HG03095 (cell line): ENCODE results near the gene TTC6.
"Not testable (repeated sequence)": the region's sequence is repeated elsewhere in the genome, so short reads cannot be mapped to it uniquely, and the experiment has no call there.

Experiments
- ATAC-seq: cut with Tn5 transposase; IDR thresholded peaks from one replicate; pipeline ENCODE4 v1.9.1; 2021; ENCODE audit warnings: moderate library complexity; ENCODE audit not compliant: unreplicated experiment

Gene TTC6

DNA sequence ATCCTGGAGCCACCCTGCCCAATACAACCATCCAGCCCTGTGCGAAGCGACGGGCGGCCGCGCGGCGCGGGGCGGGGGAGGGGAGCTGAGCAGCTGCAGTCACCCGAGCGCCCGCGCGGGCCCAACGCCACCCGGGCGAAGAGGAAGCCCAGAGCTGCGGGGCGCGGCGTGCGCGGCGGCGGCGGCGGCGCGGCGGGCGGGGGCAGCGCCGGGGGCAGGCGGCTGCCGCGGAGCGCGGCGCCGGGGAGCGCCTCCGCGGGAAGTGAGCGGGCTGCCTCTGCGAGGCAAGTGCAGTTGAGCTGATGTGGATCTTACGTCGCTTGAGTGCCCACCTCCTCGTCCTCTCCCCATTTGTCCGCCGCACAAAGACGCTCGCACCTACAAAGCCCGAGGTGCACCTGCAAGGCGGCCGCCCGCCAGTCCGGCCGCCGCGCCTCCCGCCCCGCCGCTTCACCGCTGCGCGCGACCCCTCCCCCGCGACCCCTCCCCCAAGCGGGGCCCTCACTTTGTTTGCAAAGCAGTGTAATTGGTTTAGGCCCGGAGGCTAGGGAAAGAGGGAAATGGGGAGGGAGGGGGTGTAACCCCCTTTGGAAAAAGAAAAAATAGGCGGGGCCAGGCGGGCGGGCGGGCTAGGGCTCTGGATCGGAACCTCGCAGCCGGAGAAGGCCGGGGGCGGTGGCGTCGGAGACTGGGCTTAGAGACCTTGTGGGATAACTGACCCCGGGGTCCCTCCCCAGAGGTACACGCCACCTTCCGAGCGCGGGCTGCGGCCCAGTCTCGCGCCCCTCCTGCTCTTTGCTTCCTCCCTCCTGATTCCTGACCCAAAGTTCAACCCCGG is at the start of gene TTC6, which contains the start of gene FOXA1:
Gene TTC6 (plus strand): TSS at position 659 of the 838 bp plus-strand sequence. CDS start 26,436 bp downstream, outside the sequence.
Gene FOXA1 (minus strand): TSS at position 279 of the 838 bp plus-strand sequence. CDS start 277 bp downstream, at position 2.
- ATAC-seq: no peak

- ATAC-seq: no peak
Observed at GRCh38 chr14:37546621-37547447, 48.6 kb upstream of the TTC6 start.

GRCh38 chr14:37550511-37550910 is 44.9 kb upstream of the TTC6 start:
- no peak for ATAC-seq

DNA sequence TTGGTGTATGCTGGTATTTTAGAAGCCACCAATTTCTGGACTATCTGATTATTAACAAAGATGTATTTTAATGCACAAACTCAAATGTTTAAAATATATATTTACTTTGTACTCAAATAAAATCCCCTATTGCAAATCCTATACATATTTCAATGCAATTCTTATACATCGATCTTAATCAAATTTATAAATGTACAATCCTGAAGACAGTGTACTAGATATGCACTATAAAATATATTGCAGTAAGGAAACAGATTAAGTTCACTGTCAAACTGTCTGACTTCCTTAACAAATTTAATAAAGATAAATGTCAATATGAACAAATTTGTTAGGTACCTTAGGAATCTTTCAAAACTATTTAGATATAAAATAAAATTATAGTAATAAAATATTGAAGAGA is 44.3 kb upstream of the TTC6 start:
- ATAC-seq: no peak

DNA sequence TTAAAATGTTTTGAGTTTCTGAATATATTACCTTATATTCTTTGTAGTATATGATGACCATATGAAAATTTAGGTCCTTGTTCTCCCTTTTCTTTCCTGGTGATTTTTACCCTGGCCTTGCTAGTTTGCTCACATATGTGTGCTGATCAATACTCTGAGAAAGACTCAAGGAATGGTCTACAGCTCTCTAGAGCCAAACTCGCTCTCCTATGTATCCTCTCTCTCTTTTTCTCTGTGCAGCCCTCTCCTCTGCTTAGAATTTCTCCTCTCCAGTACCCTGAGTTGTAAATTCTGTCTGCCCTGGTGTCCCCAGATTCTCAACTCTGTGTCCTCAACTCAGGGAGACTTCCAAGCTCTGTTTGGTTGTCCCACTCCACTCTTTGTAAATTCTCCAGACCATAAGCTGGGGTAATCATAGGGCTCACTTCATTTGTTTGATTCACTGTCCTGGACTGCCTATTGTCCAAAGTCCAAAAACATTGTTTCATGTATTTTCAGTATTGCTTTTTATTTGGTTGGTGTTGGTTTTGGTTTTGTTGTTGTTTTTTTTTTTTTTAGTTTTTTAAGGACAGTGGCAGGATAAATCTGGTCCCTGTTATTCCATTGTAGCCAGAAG is 41.4 kb upstream of the TTC6 start:
- ATAC-seq: no peak

- ATAC-seq: not testable (repeated sequence)
Observed at GRCh38 chr14:37555596-37555995, 39.8 kb upstream of the TTC6 start.

DNA sequence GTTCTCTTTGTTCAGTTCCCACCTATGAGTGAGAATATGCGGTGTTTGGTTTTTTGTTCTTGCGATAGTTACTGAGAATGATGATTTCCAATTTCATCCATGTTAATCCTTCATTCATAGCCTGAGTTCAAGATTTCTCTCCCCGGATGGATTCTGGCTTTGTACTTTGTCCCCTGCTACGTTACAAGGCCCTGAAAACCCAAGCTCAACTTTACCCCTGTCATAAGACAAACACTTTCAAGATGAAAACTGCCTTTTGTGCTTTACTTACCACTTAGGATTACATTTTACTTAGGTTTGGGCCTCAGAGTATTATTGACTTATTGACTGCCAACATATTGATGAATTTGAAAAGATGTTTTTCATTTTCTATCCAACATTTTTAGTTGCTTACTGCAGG is 36.7 kb upstream of the TTC6 start:
- ATAC-seq: no peak

DNA sequence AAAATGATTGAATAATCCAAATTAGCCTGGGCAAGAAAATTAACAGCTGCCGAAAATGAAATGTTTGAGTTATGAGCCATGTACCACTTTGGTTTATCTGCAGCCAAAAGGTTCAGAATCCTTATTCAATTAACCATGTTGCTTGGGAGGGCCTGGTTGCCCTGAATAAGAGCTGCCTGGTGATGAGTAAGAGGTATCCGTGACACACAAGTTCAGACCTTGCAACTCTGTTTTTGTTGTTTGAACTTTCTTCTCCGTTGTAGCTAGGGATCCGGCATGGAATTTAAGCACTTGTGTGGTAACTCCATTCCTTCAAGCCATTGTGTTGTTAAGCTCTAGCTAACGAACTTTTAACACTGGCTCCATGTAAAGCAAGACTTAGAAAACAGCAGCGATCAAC is 36.0 kb upstream of the TTC6 start:
- no peak for ATAC-seq

GRCh38 chr14:37563189-37563588 is 32.2 kb upstream of the TTC6 start:
- no peak for ATAC-seq

DNA sequence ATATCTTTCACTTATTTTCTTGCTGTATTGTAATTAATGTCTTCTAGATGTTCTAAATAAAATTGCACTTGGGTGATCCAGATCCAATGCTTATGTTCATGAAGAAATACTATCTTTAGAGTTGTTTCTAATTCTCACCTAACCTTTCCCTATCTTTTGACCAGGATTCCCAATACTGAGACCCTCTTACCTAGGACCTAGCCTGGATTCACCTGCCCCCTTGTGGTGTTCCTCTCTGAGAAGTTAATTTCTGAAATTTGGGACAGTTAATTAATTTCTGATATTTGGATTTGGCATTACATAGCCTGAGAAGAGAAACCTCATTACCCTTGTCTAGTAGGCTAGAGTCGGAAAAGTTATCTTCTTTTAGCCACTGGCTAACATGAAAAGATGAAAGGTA is 29.9 kb upstream of the TTC6 start:
- no peak for ATAC-seq

DNA sequence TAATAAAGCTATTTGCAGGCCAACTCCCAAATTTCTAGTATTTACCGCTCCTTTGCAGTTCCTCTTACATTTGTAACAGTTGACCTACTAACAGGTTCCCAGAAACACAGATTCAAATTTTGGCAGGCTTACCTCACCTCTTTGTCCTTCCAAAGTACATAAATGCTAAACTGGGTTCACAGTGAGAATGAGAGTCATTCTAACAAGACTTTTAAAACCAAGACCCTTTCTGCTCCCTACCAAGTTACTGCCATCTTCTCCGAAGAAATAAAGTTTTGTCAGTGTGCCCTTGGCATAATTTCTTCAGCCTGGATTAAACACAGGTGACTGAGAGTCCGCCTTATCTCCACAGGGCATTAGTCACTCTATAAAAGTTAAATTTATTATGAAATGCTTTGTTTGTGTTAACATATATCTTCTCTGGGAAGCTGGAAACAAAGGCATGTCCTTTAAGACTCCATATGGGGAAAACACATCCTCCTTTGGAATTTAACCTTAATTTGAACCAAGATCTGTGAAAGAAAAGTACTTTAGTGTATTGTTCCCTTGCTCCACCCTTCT is 28.5 kb upstream of the TTC6 start:
- ATAC-seq: no peak

GRCh38 chr14:37569729-37570128 is 25.7 kb upstream of the TTC6 start:
- ATAC-seq: no peak

DNA sequence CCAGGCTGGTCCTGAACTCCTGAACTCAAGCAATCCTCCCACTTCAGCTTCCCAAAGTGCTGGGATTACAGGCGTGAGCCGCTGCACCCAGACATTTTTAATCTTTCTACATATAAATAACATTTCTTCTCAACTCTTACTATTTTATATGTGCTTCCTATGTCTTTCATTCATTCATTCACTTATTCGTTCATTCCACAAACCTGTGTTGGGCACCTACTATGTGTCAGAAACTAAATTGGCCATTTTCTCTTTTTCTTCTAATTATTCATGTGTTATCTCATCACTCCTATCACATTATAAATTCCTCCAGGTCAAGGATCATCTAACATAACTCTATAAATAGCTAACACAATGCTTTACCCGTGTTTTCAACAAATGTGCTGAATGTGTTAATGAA is 24.0 kb upstream of the TTC6 start:
- ATAC-seq: no peak

GRCh38 chr14:37573356-37573755 is 22.1 kb upstream of the TTC6 start:
- no peak for ATAC-seq

DNA sequence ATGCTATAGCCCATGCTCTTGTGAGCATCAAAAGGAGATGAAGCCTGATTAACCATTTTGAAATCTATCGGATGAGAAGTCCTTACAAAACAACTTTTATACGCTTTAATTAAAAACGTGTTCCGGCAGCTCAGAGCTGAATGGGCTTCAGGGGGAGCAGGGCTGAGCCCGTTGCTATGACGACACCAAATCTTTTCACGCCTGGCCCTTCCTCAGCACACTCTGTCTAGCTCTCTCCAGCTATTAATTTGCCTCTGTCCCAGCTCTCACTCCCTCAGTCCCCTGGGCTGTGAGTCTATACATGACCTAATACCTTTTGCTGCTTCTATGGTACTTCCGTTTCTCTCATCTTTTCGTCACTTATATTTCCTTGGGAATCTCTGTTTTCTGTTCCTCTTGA is 16.2 kb upstream of the TTC6 start:
- no peak for ATAC-seq

DNA sequence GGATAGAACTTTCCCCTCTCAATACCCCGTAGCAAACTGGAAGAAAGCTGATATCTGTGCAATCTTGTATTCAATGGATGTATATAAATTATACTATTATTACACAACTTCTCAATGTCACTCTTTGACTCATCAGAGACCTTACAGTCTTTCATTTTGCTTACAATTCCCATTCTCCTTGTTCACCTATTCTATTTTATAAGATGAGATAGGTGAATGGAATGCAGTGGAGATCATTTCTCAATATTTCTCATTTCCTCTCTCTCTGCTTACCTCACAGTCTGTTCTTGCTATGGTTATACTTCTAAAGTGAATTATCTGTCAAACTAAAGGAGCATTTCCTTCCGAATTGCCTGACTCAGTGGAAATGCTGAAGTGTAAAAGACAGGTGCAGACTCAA is 15.3 kb upstream of the TTC6 start:
- no peak for ATAC-seq

- ATAC-seq: no peak
Observed at GRCh38 chr14:37583358-37584210, 11.8 kb upstream of the TTC6 start.

DNA sequence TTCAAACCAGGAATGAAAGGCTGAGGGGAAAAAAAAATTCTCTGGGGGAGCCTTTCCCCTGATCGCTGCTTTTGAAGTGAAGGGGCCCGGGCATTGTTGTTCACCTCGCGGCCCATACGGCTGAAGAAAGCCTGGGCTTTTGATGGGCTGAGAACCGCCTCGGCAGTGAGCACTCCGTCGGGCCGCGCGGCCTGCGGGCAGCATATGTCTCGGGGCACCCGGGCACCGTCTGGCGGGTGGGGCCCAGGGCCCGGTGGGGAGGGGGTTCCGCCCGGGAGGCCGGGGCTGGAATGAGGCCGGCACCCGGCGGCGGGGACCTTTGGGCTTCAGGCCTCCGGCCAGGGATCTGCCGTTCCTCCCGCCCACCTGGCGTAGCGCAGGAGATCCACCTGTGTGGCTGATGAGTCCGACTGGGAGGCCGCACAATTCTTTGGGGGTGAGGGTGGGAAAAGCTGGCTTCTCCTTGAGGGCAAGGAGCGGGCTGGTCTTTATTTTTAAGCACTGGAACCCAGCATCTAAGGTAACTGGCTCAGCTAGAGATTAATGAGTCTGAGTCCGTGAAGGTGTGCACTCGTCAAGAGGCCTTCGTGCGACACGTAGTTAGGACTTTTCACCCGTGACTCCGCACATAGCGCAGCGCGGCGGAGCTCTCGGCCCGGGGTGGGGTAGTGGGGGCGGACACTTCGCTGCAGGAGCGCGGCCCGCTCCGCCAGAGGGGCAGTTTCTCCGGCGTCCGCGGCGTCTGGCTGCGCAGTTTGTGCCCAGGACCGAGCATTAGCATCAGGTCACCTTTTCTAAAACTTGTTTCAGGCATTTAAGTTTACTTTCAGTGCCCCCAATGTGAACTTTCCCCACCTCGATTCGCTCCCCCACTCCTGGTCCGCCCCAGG is 11.0 kb upstream of the TTC6 start:
- ATAC-seq: no peak

- no peak for ATAC-seq
Observed at GRCh38 chr14:37585101-37585511, 10.3 kb upstream of the TTC6 start.
